IMR-90 (cell line): ENCODE measurements around the gene KMT2C. TPM values are rescaled to one million over a fixed set of nuclear protein-coding genes. Genes with fewer than 3 reads are reported as not detected.

Experiments used
- ATAC-seq: fragments of 200-7000 bp; cut with Tn5 transposase; 2 replicates; pipeline ENCODE4 v1.9.1; 2020; ENCODE audit warnings: low read depth, mild to moderate bottlenecking, moderate library complexity
- BruUV-seq: library from RNA; stranded (reverse); fragments of 400-500 nt; replicated peaks from 2 replicates; lab custom pipeline; 2021; lab: Mats Ljungman, UMichigan
- CTCF ChIA-PET: fragments of 300-600 bp; formaldehyde crosslinking; extraction: SDS; loops from one replicate; lab custom pipeline; 2021; ENCODE audit warnings: antibody characterized with exemption; lab: Yijun Ruan, JAX
- POLR2A ChIA-PET: fragments of 300-600 bp; sonication (Branson Sonifier 250); formaldehyde crosslinking; loops from one replicate; lab custom pipeline; 2022; ENCODE audit warnings: antibody characterized with exemption; ENCODE audit not compliant: unreplicated experiment; lab: Charles Lee
- DNase-seq: peaks from one replicate; pipeline ENCODE4 v3.0.0; 2013
- H2AFZ ChIP-seq: replicated peaks from 2 replicates; pipeline ENCODE3; 2013; ENCODE audit warnings: low read length, mild to moderate bottlenecking; ENCODE audit not compliant: poor library complexity
- H2AK5ac ChIP-seq: 2 replicates; pipeline ENCODE4 v1.6.1; 2013; ENCODE audit warnings: low read depth, low read length, inconsistent platforms
- H2AK9ac ChIP-seq: replicated peaks from 2 replicates; pipeline ENCODE3; 2013; ENCODE audit warnings: mild to moderate bottlenecking, low read depth, low read length, moderate library complexity; ENCODE audit not compliant: poor library complexity
- H2BK120ac ChIP-seq: 2 replicates; pipeline ENCODE4 v1.6.1; 2013; ENCODE audit warnings: low read depth, low read length, inconsistent platforms
- H2BK15ac ChIP-seq: 3 replicates; pipeline ENCODE4 v1.6.1; 2013; ENCODE audit warnings: low read depth, low read length, inconsistent platforms
- H2BK20ac ChIP-seq: 2 replicates; pipeline ENCODE4 v1.6.1; 2013; ENCODE audit warnings: low read depth, mild to moderate bottlenecking, inconsistent platforms, low read length, moderate library complexity
- H2BK5ac ChIP-seq: 2 replicates; pipeline ENCODE4 v1.6.1; 2013; ENCODE audit warnings: mild to moderate bottlenecking, low read depth, low read length, inconsistent platforms; ENCODE audit not compliant: poor library complexity, severe bottlenecking
- H3K14ac ChIP-seq: replicated peaks from 2 replicates; pipeline ENCODE4 v1.6.1; 2013; ENCODE audit warnings: low read depth, low read length, inconsistent platforms
- H3K18ac ChIP-seq: 2 replicates; pipeline ENCODE4 v1.6.1; 2013; ENCODE audit warnings: low read depth, low read length, control low read depth
- H3K23ac ChIP-seq: 2 replicates; pipeline ENCODE4 v1.6.1; 2013; ENCODE audit warnings: low read depth, low read length, inconsistent platforms
- H3K27ac ChIP-seq: 2 replicates; pipeline ENCODE4 v1.5.1; 2013; ENCODE audit warnings: mild to moderate bottlenecking, control low read depth, low read length; ENCODE audit not compliant: insufficient read depth
- H3K27me3 ChIP-seq: 2 replicates; pipeline ENCODE4 v1.6.1; 2013; ENCODE audit warnings: low read length; ENCODE audit not compliant: control insufficient read depth, insufficient read depth
- H3K36me3 ChIP-seq: 2 replicates; pipeline ENCODE4 v1.6.1; 2013; ENCODE audit warnings: low read length, mixed read lengths; ENCODE audit not compliant: control insufficient read depth, insufficient read depth
- H3K4ac ChIP-seq: 2 replicates; pipeline ENCODE4 v1.6.1; 2013; ENCODE audit warnings: low read depth, low read length, inconsistent platforms
- H3K4me1 ChIP-seq: 2 replicates; pipeline ENCODE4 v1.6.1; 2013; ENCODE audit warnings: low read length, mixed read lengths; ENCODE audit not compliant: control insufficient read depth, insufficient read depth
- H3K4me2 ChIP-seq: 2 replicates; pipeline ENCODE4 v1.6.1; 2013; ENCODE audit warnings: low read depth, mild to moderate bottlenecking, control low read depth, low read length, moderate library complexity
- H3K4me3 ChIP-seq: 2 replicates; pipeline ENCODE4 v1.5.1; 2013; ENCODE audit warnings: low read depth, mild to moderate bottlenecking, control low read depth, low read length, moderate library complexity; ENCODE audit not compliant: insufficient read depth
- H3K56ac ChIP-seq: 2 replicates; pipeline ENCODE4 v1.6.1; 2013; ENCODE audit warnings: low read length, inconsistent platforms; ENCODE audit not compliant: insufficient read depth; ENCODE audit errors: extremely low read depth
- H3K79me1 ChIP-seq, 2 experiments: 2 replicates each; pipeline ENCODE4 v1.6.1; 2013; ENCODE audit warnings: low read length in 2 of 2, inconsistent platforms in 1 of 2, low read depth in 1 of 2
- H3K9ac ChIP-seq: 2 replicates; pipeline ENCODE4 v1.6.1; 2013; ENCODE audit warnings: low read depth, low read length, control low read depth
- H3K9me1 ChIP-seq: 2 replicates; pipeline ENCODE4 v1.6.1; 2013; ENCODE audit warnings: low read length, inconsistent platforms; ENCODE audit not compliant: insufficient read depth
- H3K9me3 ChIP-seq: 2 replicates; pipeline ENCODE4 v1.6.1; 2013; ENCODE audit warnings: low read length; ENCODE audit not compliant: control insufficient read depth, insufficient read depth
- H4K20me1 ChIP-seq: 2 replicates; pipeline ENCODE4 v1.6.1; 2013; ENCODE audit warnings: low read length, inconsistent platforms; ENCODE audit not compliant: insufficient read depth
- H4K5ac ChIP-seq: 2 replicates; pipeline ENCODE4 v1.6.1; 2013; ENCODE audit warnings: mild to moderate bottlenecking, low read depth, low read length, control low read depth
- H4K8ac ChIP-seq, 2 experiments: 2 replicates each; pipeline ENCODE4 v1.6.1; 2013; ENCODE audit warnings: low read depth in 2 of 2, low read length in 2 of 2, control low read depth in 1 of 2, inconsistent platforms in 1 of 2
- H4K91ac ChIP-seq: 2 replicates; pipeline ENCODE4 v1.6.1; 2013; ENCODE audit warnings: low read depth, low read length, inconsistent platforms; ENCODE audit not compliant: insufficient read depth
- BHLHE40 ChIP-seq: fragments of 150-350 bp; IDR thresholded peaks from 2 replicates; pipeline ENCODE4 v1.6.1; 2016; ENCODE audit warnings: mild to moderate bottlenecking, low read depth, low read length
- CEBPB ChIP-seq: IDR thresholded peaks from 2 replicates; pipeline ENCODE4 v1.6.1; 2012; ENCODE audit warnings: low read depth, low read length, improper control_type of control experiment
- CHD1 ChIP-seq: IDR thresholded peaks from 2 replicates; pipeline ENCODE4 v1.6.1; 2012; ENCODE audit warnings: low read depth, low read length, improper control_type of control experiment
- FOS ChIP-seq: fragments of 150-350 bp; IDR thresholded peaks from 2 replicates; pipeline ENCODE4 v1.6.1; 2016; ENCODE audit warnings: low read depth, low read length
- MAFK ChIP-seq: IDR thresholded peaks from 2 replicates; pipeline ENCODE4 v1.6.1; 2012; ENCODE audit warnings: low read depth, low read length, improper control_type of control experiment
- MAZ ChIP-seq: IDR thresholded peaks from 2 replicates; pipeline ENCODE4 v1.6.1; 2012; ENCODE audit warnings: low read depth, mild to moderate bottlenecking, low read length, improper control_type of control experiment, moderate library complexity, borderline replicate concordance
- MXI1 ChIP-seq: IDR thresholded peaks from 2 replicates; pipeline ENCODE4 v1.6.1; 2012; ENCODE audit warnings: low read depth, mild to moderate bottlenecking, low read length, moderate library complexity, borderline replicate concordance
- NFE2L2 ChIP-seq: fragments of 150-350 bp; IDR thresholded peaks from 2 replicates; pipeline ENCODE4 v1.6.1; 2016; ENCODE audit warnings: low read depth, mild to moderate bottlenecking, low read length
- POLR2A ChIP-seq: IDR thresholded peaks from 2 replicates; pipeline ENCODE4 v1.6.1; 2012; ENCODE audit warnings: mild to moderate bottlenecking, low read depth, low read length
- RAD21 ChIP-seq: IDR thresholded peaks from 2 replicates; pipeline ENCODE4 v1.6.1; 2012; ENCODE audit warnings: low read length, improper control_type of control experiment
- RCOR1 ChIP-seq: IDR thresholded peaks from 2 replicates; pipeline ENCODE4 v1.6.1; 2012; ENCODE audit warnings: mild to moderate bottlenecking, low read length, improper control_type of control experiment; ENCODE audit not compliant: insufficient replicate concordance
- RFX5 ChIP-seq: IDR thresholded peaks from 2 replicates; pipeline ENCODE4 v1.8.0; 2012; ENCODE audit warnings: low read depth, mild to moderate bottlenecking, low read length, moderate library complexity
- SMC3 ChIP-seq: fragments of 150-350 bp; IDR thresholded peaks from 2 replicates; pipeline ENCODE4 v1.6.1; 2016; ENCODE audit warnings: low read depth, mild to moderate bottlenecking, antibody characterized with exemption, low read length, moderate library complexity
- WGBS, 2 experiments: methylation state at CpG; one replicate each; pipeline versions ENCODE4 v1.1.5 to v1.1.7; 2013; ENCODE audit warnings: missing lambda C conversion rate in 2 of 2; ENCODE audit not compliant: insufficient read length in 1 of 2; ENCODE audit errors: extremely low coverage in 2 of 2; 5-methylcytosine and 5-hydroxymethylcytosine counted together
- dilution Hi-C: fragments of 300-500 bp; cut with HindIII; formaldehyde crosslinking; loops from one replicate; pipeline ENCODE4 v1.14.3; 2018; ENCODE audit warnings: low sequenced_read_pairs; ENCODE audit not compliant: unreplicated experiment
- in situ Hi-C: fragments of 300-500 bp; cut with MboI; formaldehyde crosslinking; loops from 3 replicates; pipeline ENCODE4 v1.14.3; 2019; ENCODE audit warnings: low sequenced_read_pairs, inconsistent platforms, mixed read lengths
- intact Hi-C: fragments of 100-400 bp; cut with micrococcal nuclease; formaldehyde crosslinking; loops from 2 replicates; pipeline ENCODE4 v1.10.0; 2022
- polyA plus RNA-seq, 3 experiments: library from polyadenylated mRNA; depleted of rRNA; stranded (reverse); fragments of >200 nt; gene quantifications; 2 replicates each; pipeline ENCODE4 v1.2.3, GENCODE V29; 2012; ENCODE audit warnings: low replicate concordance in 1 of 3
- total RNA-seq: library from RNA; depleted of rRNA; stranded (reverse); fragments of >200 nt; gene quantifications from 2 replicates; pipeline ENCODE4 v1.2.3, GENCODE V29; 2012
- TF ChIP-seq, protein P1 (sequence below): conservative IDR thresholded peaks from 2 replicates; pipeline ENCODE4 v1.5.1; 2012; ENCODE audit warnings: mild to moderate bottlenecking, low read depth, low read length, improper control_type of control experiment
- TF ChIP-seq, protein P2 (sequence below): fragments of 150-350 bp; IDR thresholded peaks from 2 replicates; pipeline ENCODE4 v1.6.1; 2016; ENCODE audit warnings: low read depth, mild to moderate bottlenecking, low read length, moderate library complexity, borderline replicate concordance
- TF ChIP-seq, protein P3 (sequence below): fragments of 150-350 bp; IDR thresholded peaks from 2 replicates; pipeline ENCODE4 v1.6.1; 2017; ENCODE audit warnings: mild to moderate bottlenecking, antibody characterized with exemption, low read length, low read depth

KMT2C gene
- total and polyA plus RNA-seq, 2 of the 4 experiments (the other 2 are of a cell fraction) = 8.0 to 23.3 TPM

DNA sequence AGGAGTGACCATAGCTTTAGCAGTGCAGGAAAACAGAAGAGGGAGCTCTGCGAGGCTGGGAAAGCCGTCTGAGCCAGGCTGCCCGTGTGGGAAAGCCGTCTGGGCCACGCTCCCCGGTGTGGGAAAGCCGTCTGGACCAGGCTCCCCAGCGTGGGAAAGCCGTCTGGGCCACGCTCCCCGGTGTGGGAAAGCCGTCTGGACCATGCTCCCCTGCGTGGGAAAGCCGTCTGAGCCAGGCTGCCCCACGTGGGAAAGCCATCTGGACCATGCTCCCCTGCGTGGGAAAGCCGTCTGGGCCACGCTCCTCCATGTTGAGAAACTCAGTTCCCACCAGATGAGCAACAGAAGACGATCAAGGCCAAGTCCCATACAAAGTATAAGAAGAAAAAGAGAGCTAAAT lies 308.6 kb downstream of the KMT2C start:
- Histone ChIP-seq H2BK15ac (no peak overlapping the region), H3K9ac (no peak overlapping the region), H3K23ac (no peak overlapping the region), H3K9me1 (no peaks in the 10 kb centered on the region), H4K20me1 (0 out of 2 replicates have a peak, but pooled peaks cover 1% of the 10 kb centered on the region), H4K5ac (no peak overlapping the region), H2BK120ac (no peak overlapping the region), H3K4me3 (no peak overlapping the region), H3K79me1 (peaks cover 0 to 1% of the 10 kb centered on the region in 2 experiments; a peak in 1 of 4 replicates), H3K4me1 (no peaks in the 10 kb centered on the region), H3K36me3 (peaks cover 49% of the 10 kb centered on the region), H3K18ac (no peak overlapping the region), H2AK9ac (no peak overlapping the region), H3K9me3 (no peaks in the 10 kb centered on the region; the same call in 1 of the 2 replicates), H3K27ac (no peak overlapping the region), H4K91ac (no peak overlapping the region), H2AK5ac (no peak overlapping the region), H3K4ac (no peak overlapping the region), H3K14ac (no peak overlapping the region), H2BK5ac (no peak overlapping the region), H2AFZ (no peak overlapping the region), H3K27me3 (no peaks in the 10 kb centered on the region), H3K56ac (no peak overlapping the region), H2BK20ac (no peak overlapping the region), H3K4me2 (no peak overlapping the region), H4K8ac (no peak overlapping the region)
- POLR2A ChIA-PET = interaction anchor here (0.6 kb wide), 1 partner anchor 73 kb away, joined by 3 read pairs; no protein-coding TSS in a partner anchor
- CTCF ChIA-PET = interaction anchor here (1.4 kb wide), 1 partner anchor 9 kb away, joined by 4 read pairs; no protein-coding TSS in a partner anchor
- DNase-seq (no peak), ATAC-seq (no peak)
- intact Hi-C loops = no loop called here
- WGBS, 2 experiments = 100% methylated on average over 4 of the region's 19 CpGs; no CpG with 5 or more reads in 1 of the 2 experiments
- BruUV-seq = no TSS peak
- no peak for TF ChIP-seq FOS
- TF ChIP-seq MAFK = no peak
- no peak for TF ChIP-seq MXI1
- no peak for TF ChIP-seq POLR2A
- TF ChIP-seq, protein P1, sequence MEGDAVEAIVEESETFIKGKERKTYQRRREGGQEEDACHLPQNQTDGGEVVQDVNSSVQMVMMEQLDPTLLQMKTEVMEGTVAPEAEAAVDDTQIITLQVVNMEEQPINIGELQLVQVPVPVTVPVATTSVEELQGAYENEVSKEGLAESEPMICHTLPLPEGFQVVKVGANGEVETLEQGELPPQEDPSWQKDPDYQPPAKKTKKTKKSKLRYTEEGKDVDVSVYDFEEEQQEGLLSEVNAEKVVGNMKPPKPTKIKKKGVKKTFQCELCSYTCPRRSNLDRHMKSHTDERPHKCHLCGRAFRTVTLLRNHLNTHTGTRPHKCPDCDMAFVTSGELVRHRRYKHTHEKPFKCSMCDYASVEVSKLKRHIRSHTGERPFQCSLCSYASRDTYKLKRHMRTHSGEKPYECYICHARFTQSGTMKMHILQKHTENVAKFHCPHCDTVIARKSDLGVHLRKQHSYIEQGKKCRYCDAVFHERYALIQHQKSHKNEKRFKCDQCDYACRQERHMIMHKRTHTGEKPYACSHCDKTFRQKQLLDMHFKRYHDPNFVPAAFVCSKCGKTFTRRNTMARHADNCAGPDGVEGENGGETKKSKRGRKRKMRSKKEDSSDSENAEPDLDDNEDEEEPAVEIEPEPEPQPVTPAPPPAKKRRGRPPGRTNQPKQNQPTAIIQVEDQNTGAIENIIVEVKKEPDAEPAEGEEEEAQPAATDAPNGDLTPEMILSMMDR = no peak
- no peak for TF ChIP-seq RFX5
- TF ChIP-seq BHLHE40 = no peak
- TF ChIP-seq, protein P2, sequence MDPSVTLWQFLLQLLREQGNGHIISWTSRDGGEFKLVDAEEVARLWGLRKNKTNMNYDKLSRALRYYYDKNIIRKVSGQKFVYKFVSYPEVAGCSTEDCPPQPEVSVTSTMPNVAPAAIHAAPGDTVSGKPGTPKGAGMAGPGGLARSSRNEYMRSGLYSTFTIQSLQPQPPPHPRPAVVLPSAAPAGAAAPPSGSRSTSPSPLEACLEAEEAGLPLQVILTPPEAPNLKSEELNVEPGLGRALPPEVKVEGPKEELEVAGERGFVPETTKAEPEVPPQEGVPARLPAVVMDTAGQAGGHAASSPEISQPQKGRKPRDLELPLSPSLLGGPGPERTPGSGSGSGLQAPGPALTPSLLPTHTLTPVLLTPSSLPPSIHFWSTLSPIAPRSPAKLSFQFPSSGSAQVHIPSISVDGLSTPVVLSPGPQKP = no peak
- no peak for TF ChIP-seq CHD1
- no peak for TF ChIP-seq CEBPB
- TF ChIP-seq MAZ = no peak
- TF ChIP-seq, protein P3, sequence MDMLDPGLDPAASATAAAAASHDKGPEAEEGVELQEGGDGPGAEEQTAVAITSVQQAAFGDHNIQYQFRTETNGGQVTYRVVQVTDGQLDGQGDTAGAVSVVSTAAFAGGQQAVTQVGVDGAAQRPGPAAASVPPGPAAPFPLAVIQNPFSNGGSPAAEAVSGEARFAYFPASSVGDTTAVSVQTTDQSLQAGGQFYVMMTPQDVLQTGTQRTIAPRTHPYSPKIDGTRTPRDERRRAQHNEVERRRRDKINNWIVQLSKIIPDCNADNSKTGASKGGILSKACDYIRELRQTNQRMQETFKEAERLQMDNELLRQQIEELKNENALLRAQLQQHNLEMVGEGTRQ = no peak
- TF ChIP-seq SMC3 = no peak
- TF ChIP-seq NFE2L2 = no peak
- TF ChIP-seq RAD21 = no peak
- TF ChIP-seq RCOR1 = no peak
- in situ Hi-C loops = no loop called here
- dilution Hi-C loops = no loop called here
